Raji (cell line): ENCODE data around the gene CNST.

Experiments used
- POLR2A ChIP-seq: IDR thresholded peaks from 2 replicates; pipeline ENCODE4 v1.6.1; 2011; ENCODE audit warnings: low read depth, low read length, control low read depth; ENCODE audit not compliant: insufficient read depth

The CNST gene

DNA sequence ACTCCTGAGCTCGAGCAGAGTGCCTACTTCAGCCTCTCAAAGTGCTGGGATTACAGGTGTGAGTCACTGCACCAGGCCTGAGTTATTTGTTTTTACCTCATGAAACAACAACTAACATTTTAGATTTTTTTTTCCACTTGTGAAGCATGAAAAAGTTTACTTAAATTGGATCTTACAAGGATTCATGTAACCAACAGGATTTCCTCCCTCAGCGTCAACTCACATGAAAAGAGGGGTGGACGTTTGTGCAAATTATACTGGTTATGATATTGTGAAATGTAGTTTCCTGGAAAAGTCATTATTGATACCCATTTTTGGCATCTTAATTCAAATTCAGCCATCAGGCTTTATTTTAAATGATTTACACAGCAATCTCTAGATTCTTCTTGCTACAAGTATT lies 6.5 kb downstream of the CNST start:
- TF ChIP-seq POLR2A = no peak

DNA sequence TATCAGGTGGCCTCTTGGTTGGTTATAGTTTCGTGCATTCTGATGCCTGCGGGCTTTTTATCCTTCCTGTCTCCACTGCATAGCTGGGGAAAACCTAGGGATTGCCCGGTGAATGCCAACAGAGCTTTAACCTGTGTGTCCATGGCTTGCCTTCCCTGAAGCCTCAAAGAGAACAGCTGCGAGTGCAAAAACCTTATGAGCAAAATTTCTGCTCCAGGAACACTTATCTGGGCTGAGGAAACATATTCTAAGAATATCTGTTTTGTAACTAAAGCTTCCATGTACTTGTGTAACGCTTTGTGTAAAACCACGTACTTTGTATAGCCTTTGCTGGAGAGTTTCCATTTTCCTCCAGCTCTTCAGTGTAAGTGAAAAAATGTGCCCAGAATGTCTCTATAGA lies 7.2 kb downstream of the CNST start:
- no peak for TF ChIP-seq POLR2A

DNA sequence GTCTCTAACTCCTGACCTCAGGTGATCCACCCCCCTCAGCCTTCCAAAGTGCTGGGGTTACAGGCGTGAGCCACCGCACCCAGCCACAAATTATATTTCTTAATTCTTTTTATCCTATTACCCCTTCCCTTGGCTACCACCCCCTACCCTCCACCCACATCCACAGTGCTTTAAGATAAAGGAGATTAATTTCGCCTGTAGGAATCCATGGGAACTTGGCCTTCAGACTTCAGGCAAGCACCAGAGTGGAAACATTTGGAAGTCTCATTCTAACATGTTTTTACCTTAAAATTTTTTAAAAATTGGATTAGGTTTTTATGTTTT lies 10.4 kb downstream of the CNST start:
- TF ChIP-seq POLR2A = no peak

DNA sequence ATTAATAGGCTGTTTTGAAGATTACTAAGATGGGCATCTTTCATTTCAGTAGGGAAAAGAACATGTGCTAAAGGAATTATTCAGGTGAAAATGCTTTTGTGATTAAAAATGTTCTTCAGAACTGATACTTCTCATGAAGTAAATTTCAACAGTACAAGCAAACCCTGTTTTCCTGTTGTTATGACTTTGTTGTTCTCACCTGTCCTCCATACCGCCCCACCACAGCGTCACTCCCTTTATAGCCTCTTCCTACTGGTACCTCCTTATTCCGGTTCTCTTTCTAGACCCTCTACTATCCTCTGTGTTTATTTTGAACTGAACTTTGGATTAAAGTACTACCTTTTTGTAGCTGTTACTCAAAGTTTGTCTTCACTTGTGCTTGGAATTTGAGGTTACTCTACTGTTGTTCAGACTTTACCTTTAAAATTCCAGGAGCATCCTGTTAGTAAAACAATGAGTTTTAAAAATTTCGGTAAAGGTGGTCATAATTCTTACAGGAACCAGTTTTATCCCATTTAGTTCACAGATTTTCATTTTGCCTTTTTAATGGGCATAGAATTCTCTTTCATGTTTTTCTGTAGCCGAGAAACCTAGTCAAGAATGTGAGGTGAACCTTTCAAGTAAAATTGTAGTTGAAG lies 10.9 kb downstream of the CNST start:
- TF ChIP-seq POLR2A = no peak

DNA sequence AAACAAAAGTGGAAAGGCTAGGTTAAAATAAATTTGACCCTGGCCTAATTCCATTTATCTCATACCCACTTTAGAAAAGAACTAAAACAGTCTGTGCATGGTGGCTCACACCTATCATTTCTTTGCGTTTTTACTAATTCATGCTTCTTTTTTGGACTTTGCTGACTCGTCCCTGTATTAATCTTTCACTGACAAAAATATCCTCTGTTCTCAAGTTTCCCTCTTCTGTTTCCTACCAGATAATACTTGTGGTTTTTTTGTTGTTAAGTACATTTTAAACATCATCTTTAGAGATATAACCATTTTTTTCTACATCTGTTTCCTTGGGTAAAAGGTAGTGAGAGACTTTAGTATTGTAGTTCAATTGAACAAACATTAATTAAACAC lies 11.5 kb downstream of the CNST start:
- TF ChIP-seq POLR2A = no peak

DNA sequence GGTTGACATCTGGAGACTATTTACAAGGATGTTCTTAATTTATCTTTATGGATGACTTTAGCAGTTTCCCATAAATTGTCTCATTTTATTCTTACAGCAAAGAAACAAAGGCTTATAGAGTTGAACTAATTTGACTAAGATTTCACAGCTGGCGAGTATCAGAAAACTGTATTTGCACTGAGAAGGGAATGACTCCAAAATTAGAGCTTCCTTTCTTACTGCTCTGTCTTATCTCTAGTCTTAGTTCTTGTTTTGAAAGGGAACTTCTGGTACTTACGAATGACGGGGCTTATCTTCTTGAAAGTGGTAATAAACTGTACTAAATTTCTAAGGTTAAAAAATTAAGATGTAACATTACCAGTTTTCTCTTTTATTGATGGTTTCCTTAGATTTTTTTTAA lies 13.6 kb downstream of the CNST start:
- no peak for TF ChIP-seq POLR2A

DNA sequence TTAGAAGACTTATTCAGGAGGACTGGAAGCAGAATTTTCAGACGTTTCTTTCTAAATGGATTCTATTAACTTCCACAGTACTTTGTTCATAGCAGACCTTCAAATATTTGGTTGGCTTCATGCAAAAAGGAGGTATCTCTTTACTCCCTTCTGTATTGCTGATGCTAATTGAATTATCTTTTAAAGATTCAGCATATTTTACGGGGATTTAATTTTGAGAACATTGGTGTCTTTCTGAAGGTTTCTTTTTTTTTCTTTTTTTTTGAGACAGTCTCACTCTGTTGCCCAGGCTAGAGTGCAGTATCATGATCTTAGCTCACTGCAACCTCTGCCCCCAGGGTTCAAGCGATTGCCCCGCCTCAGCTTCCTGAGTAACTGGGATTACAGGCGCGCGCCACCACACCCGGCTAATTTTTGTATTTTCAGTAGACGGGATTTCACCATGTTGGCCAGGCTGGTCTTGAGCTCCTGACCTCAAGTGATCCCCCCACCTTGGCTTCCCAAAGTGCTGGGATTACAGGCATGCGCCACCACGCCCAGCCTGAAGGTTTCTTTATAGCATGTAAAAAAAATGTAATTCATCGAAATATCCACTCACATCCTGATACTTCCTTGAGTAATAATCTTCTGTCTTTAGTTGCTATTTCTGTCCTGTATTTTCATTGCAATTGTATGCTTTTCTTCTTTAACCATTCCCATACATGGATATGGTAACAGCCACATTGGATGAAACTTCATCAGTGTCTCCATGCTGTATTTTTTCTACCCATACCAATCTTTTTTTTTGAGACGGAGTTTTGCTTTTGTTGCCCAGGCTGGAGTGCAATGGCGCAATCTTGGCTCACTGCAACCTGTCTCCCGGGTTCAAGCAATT lies 14.5 kb downstream of the CNST start:
- no peak for TF ChIP-seq POLR2A

DNA sequence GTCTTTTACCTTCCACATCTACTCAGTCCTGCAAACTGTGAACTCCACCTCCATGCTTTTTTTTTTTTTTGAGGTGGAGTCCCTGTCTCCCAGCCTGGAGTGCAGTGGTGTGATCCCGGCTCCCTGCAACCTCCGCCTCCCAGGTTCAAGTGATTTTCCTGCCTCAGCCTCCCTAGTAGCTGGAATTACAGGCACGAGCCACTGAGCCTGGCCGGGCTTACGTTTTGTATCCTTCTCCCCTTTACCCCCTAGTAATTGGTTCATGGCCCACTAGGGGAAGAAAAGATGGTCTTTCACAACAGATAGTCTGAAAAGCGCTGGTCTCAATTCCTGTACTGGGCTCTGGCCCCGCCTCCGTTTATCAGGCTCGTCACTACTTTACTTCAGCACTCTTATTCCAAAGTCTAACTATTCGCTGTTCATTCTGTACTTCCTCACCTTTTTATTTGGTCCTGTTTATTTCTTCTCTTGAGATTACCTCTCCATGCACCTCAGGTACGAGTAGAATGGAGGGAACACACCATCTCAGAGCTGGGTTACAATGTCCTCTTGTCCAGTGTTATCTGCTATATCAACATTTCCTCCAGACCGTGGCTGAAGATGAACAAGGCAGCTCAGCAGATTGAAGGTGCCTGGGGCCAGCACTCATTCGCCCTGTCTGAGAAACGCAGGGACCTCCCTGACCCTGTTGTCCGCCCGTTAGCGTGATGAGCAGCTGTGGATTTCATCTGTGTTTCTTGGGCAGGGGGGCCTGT lies 16.2 kb downstream of the CNST start:
- TF ChIP-seq POLR2A = no peak

DNA sequence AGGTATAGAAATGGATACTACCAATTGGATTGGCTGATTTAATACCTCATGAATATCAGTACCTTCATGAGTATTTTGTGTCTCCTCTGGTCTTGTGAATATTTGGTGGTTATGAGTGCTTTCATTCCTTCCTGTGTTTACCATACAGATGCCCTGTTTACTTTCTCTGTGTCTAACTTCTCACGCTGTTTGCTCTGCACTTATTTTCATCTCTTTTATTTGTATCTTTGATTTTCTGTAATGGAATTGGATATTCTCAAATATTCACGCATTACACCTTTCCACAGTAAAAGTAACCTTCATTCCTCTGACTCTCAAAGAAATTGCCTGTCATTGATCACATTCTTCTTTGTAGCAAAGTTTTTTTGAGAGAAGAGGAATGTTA lies 16.8 kb downstream of the CNST start:
- TF ChIP-seq POLR2A = no peak

DNA sequence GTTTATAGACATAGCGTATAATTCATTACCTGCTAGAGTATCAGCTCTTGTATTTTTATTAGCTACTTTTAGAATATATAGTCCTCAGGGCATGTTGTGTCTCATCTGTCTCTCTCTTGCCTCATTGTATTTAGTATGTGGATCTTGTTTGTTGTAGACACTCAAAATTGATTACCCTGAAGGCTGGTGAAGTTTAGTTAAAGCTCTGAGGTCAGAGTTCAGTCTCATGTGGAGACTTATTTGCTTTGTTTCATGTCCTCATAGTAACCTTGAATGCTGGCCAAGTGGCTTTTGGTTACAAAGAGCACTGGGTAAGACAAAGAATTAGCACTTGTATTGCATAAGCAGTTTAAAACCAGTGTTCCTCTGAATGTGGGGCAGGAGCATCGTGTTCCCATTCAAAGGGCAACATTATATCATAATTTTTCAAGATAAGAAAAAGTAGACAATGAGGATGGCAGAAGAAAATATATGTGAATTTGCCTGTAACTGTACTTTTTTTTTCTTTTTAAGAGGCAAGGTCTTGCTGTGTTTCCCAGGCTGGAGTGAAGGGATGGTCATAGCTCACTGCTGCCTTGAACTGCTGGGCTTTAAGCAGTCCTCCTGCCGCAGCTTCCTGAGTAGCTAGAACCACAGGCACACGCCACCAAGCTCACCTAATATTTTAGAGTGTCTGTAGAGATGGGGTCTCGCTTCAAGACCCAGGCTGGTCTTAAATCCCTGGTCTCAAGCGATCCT lies 17.4 kb downstream of the CNST start:
- no peak for TF ChIP-seq POLR2A

DNA sequence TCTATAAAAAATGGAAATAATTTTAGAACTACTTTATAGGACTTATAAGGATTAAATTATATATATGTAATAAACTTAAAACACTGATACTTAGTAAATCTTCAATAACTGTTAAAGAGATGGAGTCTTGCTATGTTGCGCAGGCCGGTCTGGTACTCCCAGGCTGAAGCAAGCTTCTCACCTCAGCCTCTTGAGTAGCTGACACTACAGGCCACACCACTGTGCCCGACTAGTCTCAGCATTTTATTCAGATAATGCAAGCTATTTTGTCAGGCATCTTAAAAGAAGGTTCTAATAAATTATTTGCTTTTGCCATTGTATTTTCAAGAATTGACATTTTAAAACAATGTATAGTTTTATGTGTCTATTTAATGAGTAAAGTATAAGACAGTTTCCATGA lies 20.8 kb downstream of the CNST start:
- TF ChIP-seq POLR2A = no peak

DNA sequence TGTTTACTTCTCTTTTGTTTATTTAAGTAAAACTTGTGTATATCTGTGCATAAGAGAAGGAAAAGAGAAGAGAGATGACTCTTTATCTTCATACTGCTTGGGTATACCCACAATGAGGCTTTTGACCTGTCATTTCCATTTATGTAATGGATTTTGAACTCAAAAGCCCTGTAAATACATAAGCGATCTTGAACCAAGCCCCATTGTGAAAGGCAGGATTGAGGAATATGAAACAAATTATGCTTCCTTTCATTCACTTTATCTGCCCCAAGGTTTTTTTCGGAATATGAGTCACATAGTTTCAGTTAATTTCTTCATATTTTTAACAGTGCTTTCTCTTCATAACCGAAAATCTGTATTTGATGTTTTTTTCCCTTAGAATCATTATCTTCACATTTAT lies 21.4 kb downstream of the CNST start:
- TF ChIP-seq POLR2A = no peak

DNA sequence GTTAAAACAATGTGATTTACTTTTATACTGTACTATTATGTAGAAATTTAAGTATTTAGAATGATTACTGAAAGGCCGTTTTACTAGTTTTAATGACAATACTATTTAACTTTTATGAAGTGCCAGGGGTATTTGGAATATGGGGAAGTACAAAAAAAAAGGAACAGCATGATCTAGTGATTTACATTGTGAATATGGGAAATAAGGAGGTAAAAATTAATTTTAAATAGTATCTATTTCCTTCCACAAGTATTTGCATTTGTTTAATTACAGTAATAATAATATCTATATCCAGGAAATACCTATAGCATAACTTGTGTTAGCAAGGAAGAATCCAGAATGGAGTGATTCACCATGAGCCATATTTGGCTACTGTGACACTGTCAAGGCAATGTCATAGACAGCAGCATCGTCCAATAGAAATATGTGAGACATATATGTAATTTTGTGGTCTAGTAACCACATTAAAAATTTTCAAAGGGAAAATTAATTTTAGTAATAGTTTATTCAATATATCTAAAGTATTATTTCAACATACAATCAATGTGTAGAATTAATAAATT lies 22.0 kb downstream of the CNST start:
- TF ChIP-seq POLR2A = no peak

DNA sequence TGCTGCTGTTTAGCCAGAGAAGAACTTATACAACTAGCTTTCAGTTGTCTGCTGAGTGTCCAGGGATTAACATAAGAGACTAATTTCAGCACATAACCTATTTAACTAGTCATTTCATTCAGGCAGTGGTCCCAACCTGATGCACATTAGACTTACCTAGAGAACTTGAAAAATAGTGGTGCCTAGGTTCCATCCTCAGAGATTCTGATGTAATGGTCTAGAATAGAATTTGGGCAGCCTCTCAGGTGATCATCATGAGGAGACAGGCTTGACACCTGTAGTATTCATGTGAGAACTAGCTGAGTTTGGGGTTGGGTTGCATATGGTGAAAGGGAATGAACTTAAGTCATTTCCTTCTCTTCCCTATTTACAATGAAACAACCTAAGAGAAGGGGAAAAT lies 24.8 kb downstream of the CNST start:
- no peak for TF ChIP-seq POLR2A

DNA sequence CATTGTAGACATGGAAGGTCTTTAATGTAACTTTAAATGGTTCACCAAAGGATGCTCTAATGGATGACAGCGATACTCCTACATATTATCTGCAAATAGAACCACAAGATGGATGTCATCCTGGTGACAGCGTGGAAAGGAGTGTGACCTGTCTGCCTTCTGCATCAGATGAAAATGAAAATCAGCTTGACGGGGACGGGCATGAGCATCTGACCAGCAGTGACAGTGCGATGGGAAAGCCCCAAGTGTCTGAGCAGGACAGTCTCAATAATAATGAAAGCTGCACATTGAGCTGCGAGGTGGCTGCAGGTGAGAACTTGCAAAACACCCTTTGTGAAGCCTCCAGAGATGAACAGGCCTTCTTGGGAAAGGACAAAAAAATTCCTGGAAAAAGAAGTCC lies 25.2 kb downstream of the CNST start:
- no peak for TF ChIP-seq POLR2A
